Adrenal gland (tissue), 5 donors: ENCODE data around the gene KLF7.

Source experiments
- POLR2A ChIP-seq, 2 donors: fragments of 450-650 bp; IDR thresholded peaks; one replicate each; pipeline ENCODE4 v1.6.1; 2017; ENCODE audit warnings: antibody characterized with exemption in 2 of 2, mild to moderate bottlenecking in 2 of 2, moderate library complexity in 1 of 2
- TF ChIP-seq, protein P1 (sequence below), 6 experiments: fragments of 450-650 bp in 4 of 6; fragments of 200-600 bp in 2 of 6; sonication (generic) in 1 of 6; IDR thresholded peaks; 1 replicate in 5 of 6; 2 replicates in 1 of 6; pipeline versions ENCODE4 v1.5.1 to v1.8.0; 2016 to 2021; ENCODE audit warnings: antibody characterized with exemption in 6 of 6, mild to moderate bottlenecking in 2 of 6, moderate library complexity in 1 of 6
- donor health status: DM: no; HTN: no; CAD: no.

DNA sequence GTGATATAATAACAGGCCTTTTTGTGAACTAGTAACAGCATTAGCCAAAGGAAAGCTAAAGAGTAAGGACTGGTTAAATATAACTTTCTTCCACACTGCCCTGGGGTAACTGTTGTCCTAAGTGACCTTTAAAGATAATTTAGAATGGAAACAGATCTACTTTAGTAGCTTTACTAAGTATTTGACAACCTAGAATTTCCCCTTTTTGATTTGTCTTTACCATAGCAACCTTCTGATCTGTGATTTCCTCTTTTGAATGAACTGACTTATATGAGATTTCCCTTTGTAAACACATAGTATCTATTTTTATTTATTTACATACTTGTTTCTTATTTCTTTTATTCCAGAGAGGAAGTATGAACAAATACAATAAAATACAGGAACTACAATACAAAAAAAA lies 10.5 kb upstream of the KLF7 start:
- TF ChIP-seq, protein P1, sequence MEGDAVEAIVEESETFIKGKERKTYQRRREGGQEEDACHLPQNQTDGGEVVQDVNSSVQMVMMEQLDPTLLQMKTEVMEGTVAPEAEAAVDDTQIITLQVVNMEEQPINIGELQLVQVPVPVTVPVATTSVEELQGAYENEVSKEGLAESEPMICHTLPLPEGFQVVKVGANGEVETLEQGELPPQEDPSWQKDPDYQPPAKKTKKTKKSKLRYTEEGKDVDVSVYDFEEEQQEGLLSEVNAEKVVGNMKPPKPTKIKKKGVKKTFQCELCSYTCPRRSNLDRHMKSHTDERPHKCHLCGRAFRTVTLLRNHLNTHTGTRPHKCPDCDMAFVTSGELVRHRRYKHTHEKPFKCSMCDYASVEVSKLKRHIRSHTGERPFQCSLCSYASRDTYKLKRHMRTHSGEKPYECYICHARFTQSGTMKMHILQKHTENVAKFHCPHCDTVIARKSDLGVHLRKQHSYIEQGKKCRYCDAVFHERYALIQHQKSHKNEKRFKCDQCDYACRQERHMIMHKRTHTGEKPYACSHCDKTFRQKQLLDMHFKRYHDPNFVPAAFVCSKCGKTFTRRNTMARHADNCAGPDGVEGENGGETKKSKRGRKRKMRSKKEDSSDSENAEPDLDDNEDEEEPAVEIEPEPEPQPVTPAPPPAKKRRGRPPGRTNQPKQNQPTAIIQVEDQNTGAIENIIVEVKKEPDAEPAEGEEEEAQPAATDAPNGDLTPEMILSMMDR (IDR thresholded peaks at IDR 0.05): no peak
- no peak for TF ChIP-seq POLR2A (IDR thresholded peaks at IDR 0.05)
